A549 treated with RU486 at 1 μM for 4 hours (cell line): ENCODE measurements around the gene EFCAB7. TPM values are rescaled to one million over a fixed set of nuclear protein-coding genes. Genes with fewer than 3 reads are reported as not detected.

Experiments used
- total RNA-seq: library from RNA; stranded (reverse); fragments of 200-300 nt; extraction: Qiagen RNA extraction; gene quantifications from 5 replicates; pipeline ENCODE4 v1.2.3, GENCODE V29; 2022; ENCODE audit warnings: low read depth

The EFCAB7 gene
- 2.6 to 3.5 TPM (median 3.0 TPM) in 5 replicates for total RNA-seq

GRCh38 chr1:63522891-63523728 lies at the start of gene EFCAB7, which contains the start of gene ITGB3BP:
EFCAB7 (plus strand) TSS chr1:63523525; CDS start chr1:63525573, 2,048 bp downstream.
ITGB3BP (minus strand) TSS chr1:63523225; CDS start chr1:63523133, 92 bp downstream.

DNA sequence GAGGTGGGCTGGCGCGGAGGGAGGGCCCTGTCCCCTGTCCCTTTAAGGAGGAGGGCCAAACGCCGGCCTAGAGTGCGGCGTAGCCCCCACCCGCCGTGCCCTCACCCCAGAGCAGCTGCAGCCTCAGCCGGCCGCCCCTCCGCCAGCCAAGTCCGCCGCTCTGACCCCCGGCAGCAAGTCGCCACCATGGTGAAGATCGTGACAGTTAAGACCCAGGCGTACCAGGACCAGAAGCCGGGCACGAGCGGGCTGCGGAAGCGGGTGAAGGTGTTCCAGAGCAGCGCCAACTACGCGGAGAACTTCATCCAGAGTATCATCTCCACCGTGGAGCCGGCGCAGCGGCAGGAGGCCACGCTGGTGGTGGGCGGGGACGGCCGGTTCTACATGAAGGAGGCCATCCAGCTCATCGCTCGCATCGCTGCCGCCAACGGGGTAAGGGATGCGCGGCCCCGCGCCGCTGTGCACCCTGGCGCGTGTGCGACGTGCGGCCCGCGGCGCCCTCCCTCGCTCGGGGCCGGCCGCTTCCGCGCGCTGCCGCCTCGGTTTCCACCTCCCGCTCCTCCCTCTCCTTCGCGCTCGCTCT lies 70.1 kb downstream of the EFCAB7 start, which contains the start of gene PGM1:
PGM1 (plus strand) TSS at position 109 of the 583 bp plus-strand sequence; CDS start at position 187, 78 bp downstream.

Other genes with a start within 250 kb of the EFCAB7 start
- 0.54 to 1.1 TPM (median 0.92 TPM) in 5 replicates for gene FOXD3, start 201.0 kb upstream of the EFCAB7 start, total RNA-seq
- gene ALG6, start 155.9 kb upstream of the EFCAB7 start, total RNA-seq = 1.6 to 6.0 TPM (median 5.6 TPM) in 5 replicates
- 6.1 to 29.7 TPM (median 25.1 TPM) in 5 replicates for gene ITGB3BP, start 300 bp upstream of the EFCAB7 start, total RNA-seq
- 34.0 to 43.7 TPM (median 42.4 TPM) in 5 replicates for gene PGM1, start 69.9 kb downstream of the EFCAB7 start, total RNA-seq